HepG2 (cell line): ENCODE data around the gene ALMS1. TPM values are rescaled to one million over a fixed set of nuclear protein-coding genes. Genes with fewer than 3 reads are reported as not detected.

Source experiments
- NCOA1 ChIP-seq: sonication (generic); formaldehyde crosslinking; IDR thresholded peaks from 2 replicates; pipeline ENCODE4 v1.9.0; 2021; ENCODE audit warnings: missing genetic modification reagents
- polyA plus RNA-seq, 8 experiments: library from polyadenylated mRNA; depleted of rRNA in 3 of 8; stranded (reverse) in 7 of 8; unstranded in 1 of 8; fragments of >200 nt; fragmentation: Illumina TruSeq in 4 of 8; extraction: Trizol in 4 of 8; gene quantifications; 2 replicates each; pipeline versions ENCODE4 v1.2.1 to v1.2.3, GENCODE V29; 2011 to 2016; ENCODE audit warnings: low read depth in 4 of 8, missing spikeins in 1 of 8, mixed read lengths in 1 of 8; ENCODE audit not compliant: insufficient read depth in 1 of 8
- total RNA-seq, 5 experiments: library from RNA; depleted of rRNA; stranded (reverse); fragments of >200 nt; fragmentation: Illumina TruSeq; extraction: Trizol; gene quantifications; 2 replicates each; pipeline ENCODE4 v1.2.3, GENCODE V29; 2016; ENCODE audit warnings: low read depth in 1 of 5
- TF ChIP-seq, protein P1 (sequence below): sonication (generic); formaldehyde crosslinking; IDR thresholded peaks from 2 replicates; pipeline ENCODE4 v1.8.0; 2022; ENCODE audit warnings: missing genetic modification reagents, mild to moderate bottlenecking, inconsistent platforms, borderline replicate concordance
- TF ChIP-seq, protein P2 (sequence below): sonication (generic); formaldehyde crosslinking; IDR thresholded peaks from 2 replicates; pipeline ENCODE4 v1.5.0; 2020; ENCODE audit warnings: mild to moderate bottlenecking, missing genetic modification reagents, borderline replicate concordance
- TF ChIP-seq, protein P3 (sequence below): sonication (generic); formaldehyde crosslinking; IDR thresholded peaks from 2 replicates; pipeline ENCODE4 v1.5.0; 2020; ENCODE audit warnings: missing genetic modification reagents

Gene ALMS1
- total and polyA plus RNA-seq, 2 of the 13 experiments (the other 11 are each of a cell fraction or from before 2014, with no cell fraction given): 12.9 to 21.2 TPM

DNA sequence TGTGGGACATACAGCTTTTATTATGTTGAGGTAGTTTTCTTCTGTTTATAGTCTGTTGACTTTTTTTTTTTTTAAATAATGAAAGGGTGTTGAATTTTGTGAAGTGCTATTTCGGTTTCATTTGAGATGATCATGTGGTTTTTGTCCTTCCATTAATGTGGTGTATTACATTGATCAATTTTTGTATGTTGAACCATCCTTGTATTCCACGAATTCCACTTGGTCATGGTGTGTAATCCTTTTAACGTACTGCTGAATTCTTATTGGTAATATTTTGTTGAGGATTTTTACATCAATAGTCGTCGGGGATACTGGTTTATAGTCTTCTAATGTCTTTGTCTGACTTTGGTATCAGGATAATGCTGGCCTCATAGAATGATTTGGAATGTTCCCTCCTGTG is 18.8 kb downstream of the ALMS1 start (continued):
- TF ChIP-seq, protein P1, sequence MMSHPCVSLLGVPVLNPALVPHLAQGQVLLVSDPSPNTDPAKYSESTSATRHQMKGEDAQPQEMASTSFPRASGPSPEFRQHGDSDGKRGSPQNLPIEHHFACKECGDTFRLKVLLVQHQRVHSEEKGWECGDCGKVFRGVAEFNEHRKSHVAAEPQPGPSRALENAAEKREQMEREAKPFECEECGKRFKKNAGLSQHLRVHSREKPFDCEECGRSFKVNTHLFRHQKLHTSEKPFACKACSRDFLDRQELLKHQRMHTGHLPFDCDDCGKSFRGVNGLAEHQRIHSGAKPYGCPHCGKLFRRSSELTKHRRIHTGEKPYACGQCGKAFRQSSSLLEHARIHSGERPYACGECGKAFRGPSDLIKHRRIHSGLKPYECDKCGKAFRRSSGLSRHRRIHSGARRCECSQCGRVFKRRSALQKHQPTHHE (CRISPR knock-in tag): no peak
- TF ChIP-seq, protein P2, sequence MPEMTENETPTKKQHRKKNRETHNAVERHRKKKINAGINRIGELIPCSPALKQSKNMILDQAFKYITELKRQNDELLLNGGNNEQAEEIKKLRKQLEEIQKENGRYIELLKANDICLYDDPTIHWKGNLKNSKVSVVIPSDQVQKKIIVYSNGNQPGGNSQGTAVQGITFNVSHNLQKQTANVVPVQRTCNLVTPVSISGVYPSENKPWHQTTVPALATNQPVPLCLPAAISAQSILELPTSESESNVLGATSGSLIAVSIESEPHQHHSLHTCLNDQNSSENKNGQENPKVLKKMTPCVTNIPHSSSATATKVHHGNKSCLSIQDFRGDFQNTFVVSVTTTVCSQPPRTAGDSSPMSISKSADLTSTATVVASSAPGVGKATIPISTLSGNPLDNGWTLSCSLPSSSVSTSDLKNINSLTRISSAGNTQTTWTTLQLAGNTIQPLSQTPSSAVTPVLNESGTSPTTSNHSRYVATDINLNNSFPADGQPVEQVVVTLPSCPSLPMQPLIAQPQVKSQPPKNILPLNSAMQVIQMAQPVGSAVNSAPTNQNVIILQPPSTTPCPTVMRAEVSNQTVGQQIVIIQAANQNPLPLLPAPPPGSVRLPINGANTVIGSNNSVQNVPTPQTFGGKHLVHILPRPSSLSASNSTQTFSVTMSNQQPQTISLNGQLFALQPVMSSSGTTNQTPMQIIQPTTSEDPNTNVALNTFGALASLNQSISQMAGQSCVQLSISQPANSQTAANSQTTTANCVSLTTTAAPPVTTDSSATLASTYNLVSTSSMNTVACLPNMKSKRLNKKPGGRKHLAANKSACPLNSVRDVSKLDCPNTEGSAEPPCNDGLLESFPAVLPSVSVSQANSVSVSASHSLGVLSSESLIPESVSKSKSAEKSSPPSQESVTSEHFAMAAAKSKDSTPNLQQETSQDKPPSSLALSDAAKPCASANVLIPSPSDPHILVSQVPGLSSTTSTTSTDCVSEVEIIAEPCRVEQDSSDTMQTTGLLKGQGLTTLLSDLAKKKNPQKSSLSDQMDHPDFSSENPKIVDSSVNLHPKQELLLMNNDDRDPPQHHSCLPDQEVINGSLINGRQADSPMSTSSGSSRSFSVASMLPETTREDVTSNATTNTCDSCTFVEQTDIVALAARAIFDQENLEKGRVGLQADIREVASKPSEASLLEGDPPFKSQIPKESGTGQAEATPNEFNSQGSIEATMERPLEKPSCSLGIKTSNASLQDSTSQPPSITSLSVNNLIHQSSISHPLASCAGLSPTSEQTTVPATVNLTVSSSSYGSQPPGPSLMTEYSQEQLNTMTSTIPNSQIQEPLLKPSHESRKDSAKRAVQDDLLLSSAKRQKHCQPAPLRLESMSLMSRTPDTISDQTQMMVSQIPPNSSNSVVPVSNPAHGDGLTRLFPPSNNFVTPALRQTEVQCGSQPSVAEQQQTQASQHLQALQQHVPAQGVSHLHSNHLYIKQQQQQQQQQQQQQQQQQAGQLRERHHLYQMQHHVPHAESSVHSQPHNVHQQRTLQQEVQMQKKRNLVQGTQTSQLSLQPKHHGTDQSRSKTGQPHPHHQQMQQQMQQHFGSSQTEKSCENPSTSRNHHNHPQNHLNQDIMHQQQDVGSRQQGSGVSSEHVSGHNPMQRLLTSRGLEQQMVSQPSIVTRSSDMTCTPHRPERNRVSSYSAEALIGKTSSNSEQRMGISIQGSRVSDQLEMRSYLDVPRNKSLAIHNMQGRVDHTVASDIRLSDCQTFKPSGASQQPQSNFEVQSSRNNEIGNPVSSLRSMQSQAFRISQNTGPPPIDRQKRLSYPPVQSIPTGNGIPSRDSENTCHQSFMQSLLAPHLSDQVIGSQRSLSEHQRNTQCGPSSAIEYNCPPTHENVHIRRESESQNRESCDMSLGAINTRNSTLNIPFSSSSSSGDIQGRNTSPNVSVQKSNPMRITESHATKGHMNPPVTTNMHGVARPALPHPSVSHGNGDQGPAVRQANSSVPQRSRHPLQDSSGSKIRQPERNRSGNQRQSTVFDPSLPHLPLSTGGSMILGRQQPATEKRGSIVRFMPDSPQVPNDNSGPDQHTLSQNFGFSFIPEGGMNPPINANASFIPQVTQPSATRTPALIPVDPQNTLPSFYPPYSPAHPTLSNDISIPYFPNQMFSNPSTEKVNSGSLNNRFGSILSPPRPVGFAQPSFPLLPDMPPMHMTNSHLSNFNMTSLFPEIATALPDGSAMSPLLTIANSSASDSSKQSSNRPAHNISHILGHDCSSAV (CRISPR knock-in tag): no peak
- no peak for TF ChIP-seq NCOA1 (CRISPR knock-in tag)
- TF ChIP-seq, protein P3, sequence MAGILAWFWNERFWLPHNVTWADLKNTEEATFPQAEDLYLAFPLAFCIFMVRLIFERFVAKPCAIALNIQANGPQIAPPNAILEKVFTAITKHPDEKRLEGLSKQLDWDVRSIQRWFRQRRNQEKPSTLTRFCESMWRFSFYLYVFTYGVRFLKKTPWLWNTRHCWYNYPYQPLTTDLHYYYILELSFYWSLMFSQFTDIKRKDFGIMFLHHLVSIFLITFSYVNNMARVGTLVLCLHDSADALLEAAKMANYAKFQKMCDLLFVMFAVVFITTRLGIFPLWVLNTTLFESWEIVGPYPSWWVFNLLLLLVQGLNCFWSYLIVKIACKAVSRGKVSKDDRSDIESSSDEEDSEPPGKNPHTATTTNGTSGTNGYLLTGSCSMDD: no peak
- TF ChIP-seq, all 625 proteins: peak for 0
